Activated T-helper 17 cell treated with anti-CD3 and anti-CD28 coated beads, Interleukin-2, amount 50 U/mL, for 72 hours (primary cell): ENCODE data around the gene SLC16A5. TPM values are rescaled to one million over a fixed set of nuclear protein-coding genes. Genes with fewer than 3 reads are reported as not detected.

ENCODE experiments used
- ATAC-seq: fragments of 150-1000 bp; cut with Tn5 transposase; replicated peaks from 2 replicates; pipeline ENCODE4 v1.10.0; 2021; ENCODE audit warnings: mild to moderate bottlenecking, moderate library complexity
- H3K27ac Mint-ChIP-seq: one replicate; pipeline ENCODE4 v1.8.0; 2022; ENCODE audit warnings: mixed read lengths
- H3K27me3 Mint-ChIP-seq: one replicate; pipeline ENCODE4 v1.8.0; 2022; ENCODE audit warnings: mixed read lengths
- H3K36me3 Mint-ChIP-seq: one replicate; pipeline ENCODE4 v1.8.0; 2022; ENCODE audit warnings: low read depth, mild to moderate bottlenecking, mixed read lengths
- H3K4me1 Mint-ChIP-seq: one replicate; pipeline ENCODE4 v1.8.0; 2022; ENCODE audit warnings: mixed read lengths
- H3K4me3 Mint-ChIP-seq: one replicate; pipeline ENCODE4 v1.8.0; 2022; ENCODE audit warnings: mild to moderate bottlenecking, mixed read lengths
- H3K9me3 Mint-ChIP-seq: one replicate; pipeline ENCODE4 v1.8.0; 2022; ENCODE audit warnings: mixed read lengths
- total RNA-seq, 2 donors: library from RNA; stranded (reverse); gene quantifications; one replicate each; pipeline ENCODE4 v1.2.3, GENCODE V29; 2022

The SLC16A5 gene
- total RNA-seq, 2 donors from 2014 or later, result 5.4 to 14.6 TPM

DNA sequence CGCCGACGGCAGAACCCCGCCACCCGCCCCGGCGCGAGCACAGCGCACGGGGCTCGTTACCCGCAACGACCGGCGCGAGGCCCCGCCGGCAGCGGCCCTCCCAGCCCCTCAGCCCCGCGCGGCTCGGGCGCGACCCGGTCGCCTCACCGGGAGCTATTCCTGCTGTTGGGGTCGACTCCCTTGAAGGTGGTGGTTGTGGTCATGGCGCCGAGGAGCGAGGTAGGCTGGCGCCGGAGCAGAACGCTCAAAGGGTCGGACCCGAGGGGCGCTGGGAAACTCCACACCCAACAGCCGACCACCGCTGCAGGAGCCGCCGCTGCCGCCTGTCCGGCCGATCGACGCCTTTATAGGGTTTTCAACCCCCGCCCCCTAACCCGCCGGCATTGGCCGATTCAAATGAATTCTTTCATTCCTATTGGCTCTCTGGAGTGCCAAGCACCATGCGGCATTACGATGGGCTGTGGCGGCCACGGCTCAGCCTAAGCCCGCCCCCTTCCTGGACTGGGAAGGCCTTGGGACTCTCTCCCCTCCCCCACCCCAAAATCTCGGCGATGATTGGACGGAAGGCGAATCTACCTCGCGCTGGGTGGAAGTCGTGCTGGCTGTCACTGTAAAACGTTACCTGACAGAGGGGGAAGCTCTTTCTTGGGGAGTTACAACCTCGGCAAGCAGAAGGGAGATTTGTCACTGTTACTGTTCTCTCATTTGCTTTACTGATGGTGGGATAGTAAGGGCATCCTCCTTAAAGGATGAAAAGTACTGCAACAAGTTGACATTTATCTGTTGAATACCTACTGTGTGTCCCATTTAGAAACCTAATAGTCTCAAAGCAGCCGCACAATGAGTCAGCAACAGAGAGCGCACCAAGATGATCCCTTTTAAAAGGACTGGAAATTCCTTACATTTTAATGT is 66.7 kb downstream of the SLC16A5 start, which contains the start of gene JPT1:
TSS of gene JPT1 (minus strand) at position 318 of the 912 bp plus-strand sequence. CDS start at position 203, 115 bp downstream.
- peak within 1 kb of the TSS; percentile 85 for H3K27ac Mint-ChIP-seq
- H3K4me1 Mint-ChIP-seq, result peaks cover 31% of the 10 kb centered on the region
- H3K4me3 Mint-ChIP-seq, result peak within 1 kb of the TSS; percentile 94
- no peaks in the 10 kb centered on the region for H3K9me3 Mint-ChIP-seq
- ATAC-seq, result peak; percentile 98
- H3K27me3 Mint-ChIP-seq, result no peaks in the 10 kb centered on the region
- peaks cover 39% of the 10 kb centered on the region for H3K36me3 Mint-ChIP-seq

DNA sequence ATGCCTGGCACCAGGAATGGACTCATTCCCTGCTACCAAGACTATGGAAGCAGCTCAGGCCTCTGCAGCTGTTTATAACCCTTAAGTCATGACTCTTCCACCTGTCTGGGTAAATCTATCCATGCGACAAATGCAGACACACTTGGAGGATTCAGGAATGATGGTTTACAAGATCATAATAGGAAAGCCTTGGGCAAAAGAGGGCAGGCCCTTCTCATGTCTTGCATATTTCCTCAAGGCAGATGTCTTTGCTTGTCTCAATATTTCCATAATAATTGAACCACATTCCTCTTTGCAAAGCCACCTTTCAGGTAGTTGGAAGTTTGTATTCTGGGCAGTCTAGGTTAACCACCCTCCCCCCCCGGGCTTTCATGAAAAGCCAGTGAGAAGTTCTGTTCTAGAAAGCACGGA is 67.4 kb downstream of the SLC16A5 start:
- peak overlapping the region; percentile 94 for H3K4me3 Mint-ChIP-seq
- H3K27me3 Mint-ChIP-seq, result no peaks in the 10 kb centered on the region
- peaks cover 32% of the 10 kb centered on the region for H3K36me3 Mint-ChIP-seq
- H3K4me1 Mint-ChIP-seq, result peaks cover 26% of the 10 kb centered on the region
- no peaks in the 10 kb centered on the region for H3K9me3 Mint-ChIP-seq
- no peak for ATAC-seq
- peak overlapping the region; percentile 85 for H3K27ac Mint-ChIP-seq

Other genes with a start within 250 kb of the SLC16A5 start
- gene GRIN2C, start 228.1 kb upstream of the SLC16A5 start, total RNA-seq, result 1 to 10 TPM in 1 of 2 donors, under 1 TPM in 1; 0.65 to 1.2 TPM
- 10 to 100 TPM; 56.7 to 58.4 TPM for gene FDXR, start 215.0 kb upstream of the SLC16A5 start, total RNA-seq
- not detected for gene FADS6, start 194.3 kb upstream of the SLC16A5 start, total RNA-seq
- gene USH1G, start 164.7 kb upstream of the SLC16A5 start, total RNA-seq, result not detected
- not detected for gene OTOP2, start 163.7 kb upstream of the SLC16A5 start, total RNA-seq
- gene OTOP3, start 152.1 kb upstream of the SLC16A5 start, total RNA-seq, result not detected
- gene HID1, start 115.2 kb upstream of the SLC16A5 start, total RNA-seq, result 1 to 10 TPM; 1.2 to 2.8 TPM
- 1 to 10 TPM in 1 of 2 donors, under 1 TPM in 1; 0.56 to 1.2 TPM for gene CDR2L, start 100.3 kb upstream of the SLC16A5 start, total RNA-seq
- gene MRPL58, start 75.3 kb upstream of the SLC16A5 start, total RNA-seq, result 10 to 100 TPM; 25.4 to 48.2 TPM
- gene ATP5PD, start 41.0 kb upstream of the SLC16A5 start, total RNA-seq, result 100 to 1,000 TPM; 164 to 216 TPM
- 10 to 100 TPM; 21.3 to 22.1 TPM for gene KCTD2, start 40.7 kb upstream of the SLC16A5 start, total RNA-seq
- 10 to 100 TPM; 10.3 to 14.5 TPM for gene ARMC7, start 22.0 kb downstream of the SLC16A5 start, total RNA-seq
- gene NT5C, start 43.8 kb downstream of the SLC16A5 start, total RNA-seq, result 10 to 100 TPM; 56.0 to 64.9 TPM
- 100 to 1,000 TPM; 191 to 343 TPM for gene JPT1, start 66.6 kb downstream of the SLC16A5 start, total RNA-seq
- gene SUMO2, start 95.0 kb downstream of the SLC16A5 start, total RNA-seq, result 100 to 1,000 TPM; 416 to 512 TPM
- 100 to 1,000 TPM; 143 to 161 TPM for gene NUP85, start 117.7 kb downstream of the SLC16A5 start, total RNA-seq
- 10 to 100 TPM; 63.2 to 71.9 TPM for gene GGA3, start 173.7 kb downstream of the SLC16A5 start, total RNA-seq
- gene MRPS7, start 173.9 kb downstream of the SLC16A5 start, total RNA-seq, result 10 to 100 TPM; 53.6 to 83.2 TPM
- gene MIF4GD, start 183.3 kb downstream of the SLC16A5 start, total RNA-seq, result 10 to 100 TPM; 23.6 to 31.6 TPM
- gene SLC25A19, start 201.5 kb downstream of the SLC16A5 start, total RNA-seq, result 100 to 1,000 TPM in 1 of 2 donors, 10 to 100 TPM in 1; 97.4 to 113 TPM